ENCODE results near the gene CENPM.

Gene CENPM

DNA sequence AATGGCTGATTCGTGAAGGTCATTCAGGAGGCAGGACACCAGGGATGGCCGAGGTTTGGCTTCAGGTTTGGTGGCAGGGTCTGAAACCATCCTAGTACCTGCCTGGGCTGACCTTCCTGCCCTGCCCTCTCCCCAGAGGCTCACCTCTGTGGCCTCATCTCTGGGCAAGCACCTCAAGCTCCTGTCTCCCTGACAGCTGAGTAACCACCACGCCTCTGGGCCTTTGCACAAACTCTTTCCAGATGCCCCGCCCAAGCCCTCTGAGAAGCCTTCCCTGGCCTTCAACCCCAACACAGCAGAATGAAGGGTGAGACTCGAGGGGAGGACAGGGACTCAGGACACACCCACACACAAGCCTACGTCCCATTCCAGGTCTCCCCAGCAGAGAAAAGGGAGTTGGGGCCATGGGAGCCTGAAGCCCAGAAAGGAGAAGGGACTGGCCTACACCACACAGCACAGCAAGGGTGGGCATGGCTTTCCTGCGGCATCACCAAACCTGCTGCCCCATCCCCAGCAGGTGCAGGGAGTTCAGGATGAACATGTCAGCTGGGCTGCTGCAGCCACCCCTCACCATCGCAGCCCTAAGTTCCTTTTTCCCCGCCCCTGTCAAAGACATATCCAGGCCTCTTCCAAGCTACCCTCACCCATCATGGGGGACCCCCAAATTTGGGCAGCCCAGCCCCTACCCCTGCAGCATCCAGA lies 34.5 kb downstream of the CENPM start:
- DNase-seq: no peak

DNA sequence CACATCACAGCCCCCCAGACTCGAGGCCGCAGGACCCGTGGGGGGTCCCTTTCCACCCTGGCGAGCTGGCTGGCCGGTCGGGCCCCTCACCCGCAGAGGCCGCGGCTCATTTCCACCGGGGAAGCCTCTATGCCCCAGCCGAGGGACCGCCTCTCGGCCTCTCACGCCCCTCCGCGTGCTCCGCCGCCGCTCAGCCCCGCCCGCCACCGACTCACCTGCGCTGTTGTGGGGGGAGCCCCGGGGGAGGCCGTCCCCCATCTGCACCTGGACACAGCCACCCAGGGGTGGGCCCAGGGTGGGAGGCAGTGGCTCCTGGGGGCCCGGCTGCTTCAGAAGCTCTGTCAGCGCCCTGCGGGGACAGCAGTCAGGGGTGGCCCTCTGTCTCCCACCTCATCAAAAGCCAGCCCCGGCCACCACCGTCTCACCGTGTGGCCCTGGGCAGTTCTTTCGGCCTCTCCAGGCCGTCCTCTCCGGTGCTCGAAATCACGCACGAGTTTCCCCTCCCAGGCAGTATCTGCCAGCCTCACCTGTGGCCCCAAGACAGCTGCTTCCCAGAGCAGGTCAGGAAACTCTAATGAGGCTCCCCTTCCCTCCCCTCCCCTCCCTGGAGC lies 35.8 kb downstream of the CENPM start:
- DNase-seq: no peak

DNA sequence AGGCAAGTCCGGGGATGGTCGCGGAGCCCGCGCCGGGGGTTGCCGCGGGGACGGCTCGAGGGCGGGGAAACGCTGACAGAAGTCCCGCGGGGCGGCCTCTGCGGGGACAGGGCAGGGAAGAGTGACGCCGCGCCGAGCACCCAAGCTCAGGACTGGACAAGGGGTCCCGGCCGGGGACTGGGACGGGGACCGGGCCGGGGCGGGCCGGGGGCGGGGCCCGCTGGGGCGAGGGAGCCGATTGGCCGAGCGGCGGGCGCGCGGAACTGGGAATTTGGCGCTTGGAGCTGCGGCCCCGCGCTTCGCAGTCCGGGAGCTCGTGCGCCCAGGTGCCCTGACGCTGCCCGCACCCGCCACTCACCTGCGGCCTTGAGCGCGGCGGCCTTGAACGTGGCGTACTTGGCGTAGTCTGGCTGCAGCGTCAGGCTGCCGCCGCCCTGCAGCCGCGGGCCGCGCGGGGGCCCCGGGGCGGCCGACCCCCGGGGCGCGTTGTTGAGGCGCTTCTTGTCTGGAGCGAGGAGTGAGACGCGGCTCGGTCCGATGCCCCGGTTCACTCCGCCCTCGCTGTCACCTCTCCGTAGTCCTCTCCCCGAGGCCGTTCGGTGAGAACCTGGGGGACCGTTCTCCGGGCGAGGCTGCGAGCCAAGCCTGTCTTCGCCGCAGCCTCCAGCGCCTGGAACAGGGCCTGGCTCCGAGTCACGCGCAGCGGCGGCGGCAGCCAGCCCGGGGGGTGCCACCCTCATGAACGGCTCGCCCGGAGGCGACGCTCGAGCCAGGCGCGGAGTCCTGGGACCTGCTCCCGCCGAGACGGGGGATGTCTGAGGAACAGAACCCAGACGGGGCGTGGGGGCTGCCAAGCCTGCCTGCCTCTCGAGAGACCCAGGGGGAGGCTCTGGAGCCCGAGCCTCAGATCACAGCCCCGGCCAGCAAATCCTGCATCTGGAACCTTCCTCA lies 36.6 kb downstream of the CENPM start:
- DNase-seq: no peak

DNA sequence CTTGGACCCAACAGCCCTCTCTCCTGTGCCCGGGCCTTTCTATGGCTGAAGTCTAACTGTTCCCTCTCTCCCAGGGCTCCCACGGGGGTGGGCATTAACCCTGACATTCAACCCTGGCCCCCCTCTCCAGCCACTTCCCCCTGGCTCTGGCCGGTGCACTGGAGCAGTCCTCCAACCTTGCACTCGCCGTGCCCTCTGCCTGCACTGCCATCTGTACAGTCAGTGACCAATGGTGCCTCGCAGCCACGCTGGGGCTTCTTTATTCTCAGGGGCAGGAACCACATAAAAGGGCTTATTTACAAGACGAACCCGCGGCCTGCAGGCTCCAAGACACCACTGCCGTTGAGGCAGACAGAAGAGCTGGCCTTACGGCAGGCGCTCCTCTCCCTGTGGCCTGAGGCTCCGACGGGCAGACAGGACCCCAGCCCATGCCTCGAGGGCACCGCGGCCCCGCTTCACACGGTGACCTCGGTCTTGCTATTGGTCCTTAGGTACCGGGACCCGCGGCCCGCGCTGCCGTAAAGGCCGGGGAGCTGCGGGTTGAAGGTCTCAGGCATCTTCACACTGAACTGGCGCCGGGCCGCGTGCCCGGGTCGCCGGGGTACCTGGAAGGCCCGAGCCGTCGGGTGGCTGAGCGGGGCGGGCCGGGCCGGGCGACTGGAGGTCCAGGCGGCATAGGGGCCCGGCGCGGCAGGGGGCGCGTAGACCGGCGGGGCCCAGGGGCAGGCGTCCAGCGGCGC lies 37.5 kb downstream of the CENPM start:
- DNase-seq: no peak

DNA sequence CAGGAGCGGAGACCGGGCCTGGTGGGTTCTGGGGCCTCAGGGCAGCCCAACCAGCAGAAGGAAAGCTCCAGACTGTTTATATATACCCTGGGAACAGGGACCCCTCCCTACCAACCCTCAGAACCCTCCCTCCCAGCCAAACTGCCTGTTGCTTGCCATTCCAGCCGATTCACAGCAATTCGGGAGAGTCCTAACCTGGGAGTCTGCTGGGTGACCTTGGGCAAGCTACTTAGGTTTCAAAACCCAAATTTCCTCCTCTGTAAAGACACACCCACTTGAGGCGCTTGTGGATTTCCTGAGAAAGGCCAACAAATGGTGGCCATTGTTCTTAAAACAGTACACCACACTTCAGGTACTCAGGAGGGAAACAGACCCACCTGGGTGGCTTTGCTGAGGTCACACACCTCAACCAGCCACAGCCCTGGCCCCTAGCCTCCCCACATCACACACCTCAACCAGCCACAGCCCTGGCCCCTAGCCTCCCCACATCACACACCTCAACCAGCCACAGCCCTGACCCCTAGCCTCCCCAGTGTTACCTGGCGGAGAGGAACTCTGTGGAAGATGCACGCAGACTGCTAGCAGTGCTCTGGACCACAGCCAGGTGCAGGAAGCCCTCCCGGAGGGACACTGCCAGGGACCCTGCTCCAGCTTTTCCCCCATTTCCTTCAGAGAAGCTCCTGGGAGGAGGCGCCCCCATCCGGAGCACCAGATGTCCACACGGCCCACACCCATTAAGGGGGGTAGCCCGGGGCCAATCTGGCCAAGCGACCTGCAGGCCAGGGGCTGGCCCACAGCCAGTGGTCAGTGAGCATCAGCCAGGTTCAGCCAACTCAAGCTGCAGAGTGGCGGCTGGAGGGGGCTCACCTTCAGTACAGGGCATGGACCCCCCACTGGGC lies 38.3 kb downstream of the CENPM start:
- DNase-seq: no peak

DNA sequence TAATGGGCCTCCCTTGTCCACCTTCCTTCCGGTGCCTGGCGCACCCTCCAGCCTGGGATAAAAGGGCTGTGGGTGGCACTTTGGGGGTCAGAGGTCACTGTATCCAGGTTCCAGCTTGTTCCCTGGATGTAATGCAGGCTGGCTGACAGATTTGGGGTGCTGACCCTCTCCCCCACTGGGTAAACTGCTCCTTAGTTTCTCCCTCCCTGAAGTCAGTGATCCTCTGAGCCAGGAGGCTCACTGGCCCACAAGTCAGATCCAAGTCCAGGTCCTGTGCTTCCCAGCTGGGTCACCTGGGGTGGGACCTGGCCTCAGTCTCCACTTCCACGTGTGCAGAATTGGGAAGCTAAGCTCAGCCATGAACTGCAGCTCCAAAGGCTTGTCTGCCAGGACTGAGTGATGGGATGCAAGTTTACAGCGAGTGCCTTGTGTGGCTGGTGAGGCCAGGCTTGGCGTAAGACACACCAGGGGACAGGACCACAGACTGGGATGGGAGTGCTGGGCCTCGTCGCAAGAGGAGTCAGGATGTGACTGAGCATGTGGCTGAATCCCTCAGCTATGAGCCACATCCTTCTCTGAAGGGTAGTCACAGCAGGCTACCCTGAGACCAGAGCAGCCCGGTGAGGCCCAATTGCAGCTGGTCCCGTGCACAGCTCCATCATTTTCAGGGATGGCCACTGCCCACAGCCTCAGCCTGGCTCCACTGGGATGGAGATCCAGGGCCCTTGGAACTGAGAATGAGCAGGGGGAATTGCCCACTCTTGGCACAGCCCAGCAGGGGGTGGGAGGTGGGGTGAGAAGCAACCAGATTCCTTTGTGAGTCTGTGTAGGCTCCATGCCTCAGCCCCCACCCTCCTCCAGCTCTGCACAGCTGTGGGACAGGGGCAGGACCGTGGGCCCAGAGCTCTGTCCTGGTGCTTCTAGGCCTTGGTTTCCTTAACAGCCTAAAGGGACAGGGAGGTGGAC lies 39.2 kb downstream of the CENPM start:
- no peak for DNase-seq

DNA sequence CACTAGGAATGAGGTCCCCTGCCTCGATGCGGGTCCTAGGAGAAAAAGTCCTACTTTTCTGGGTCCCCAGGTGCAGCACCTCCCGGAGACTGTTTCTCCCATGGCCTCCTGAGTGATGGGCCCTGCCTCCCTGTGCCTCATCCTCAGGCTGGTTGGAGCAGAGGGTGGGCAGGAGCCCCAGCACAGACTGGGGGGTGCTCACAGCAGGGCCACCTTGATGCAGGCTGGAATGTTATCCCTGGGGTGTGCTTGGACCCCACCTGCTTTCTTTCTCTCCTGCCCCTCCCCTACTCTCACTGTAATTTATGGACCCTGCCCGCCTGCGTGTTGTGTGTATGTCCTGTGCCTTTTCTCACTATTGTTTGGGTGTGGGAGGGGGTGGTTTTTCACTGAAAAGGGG lies 40.1 kb downstream of the CENPM start:
- no peak for DNase-seq

DNA sequence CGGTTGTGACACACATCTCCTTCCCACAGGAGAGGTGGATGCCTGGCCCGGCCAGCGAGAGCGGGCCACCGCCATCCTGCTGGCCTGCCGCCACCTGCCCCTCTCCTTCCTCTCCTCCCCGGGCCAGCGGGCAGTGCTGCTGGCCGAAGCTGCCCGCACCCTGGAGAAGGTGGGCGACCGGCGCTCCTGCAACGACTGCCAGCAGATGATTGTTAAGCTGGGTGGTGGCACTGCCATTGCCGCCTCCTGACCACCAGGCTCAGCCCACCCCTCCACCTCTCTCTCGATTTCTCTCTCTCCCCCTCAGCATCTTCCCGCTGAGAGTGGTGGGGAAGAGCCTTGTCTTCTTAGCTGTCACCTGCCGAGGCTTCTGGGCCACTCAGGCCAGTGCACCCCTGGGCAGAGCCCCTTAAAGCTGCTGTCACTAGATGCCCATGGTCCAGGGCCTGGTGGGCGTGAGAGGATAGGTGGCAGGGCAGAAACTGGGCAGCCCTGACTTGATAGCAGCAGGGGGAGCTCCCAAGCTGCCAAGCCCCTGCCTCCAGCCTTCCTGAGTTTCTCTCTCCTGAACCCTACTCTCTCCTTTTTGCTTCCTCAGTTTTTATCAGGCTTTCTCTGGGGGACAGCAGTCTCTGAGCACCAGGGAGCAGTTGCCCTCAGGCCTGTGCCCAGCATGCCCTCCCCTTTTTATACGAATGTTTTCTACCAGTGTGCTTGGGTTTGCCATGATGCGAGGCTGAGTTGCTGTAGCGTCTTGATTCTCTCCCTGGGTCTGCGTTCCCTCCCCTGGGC lies 41.3 kb downstream of the CENPM start:
- DNase-seq: no peak

DNA sequence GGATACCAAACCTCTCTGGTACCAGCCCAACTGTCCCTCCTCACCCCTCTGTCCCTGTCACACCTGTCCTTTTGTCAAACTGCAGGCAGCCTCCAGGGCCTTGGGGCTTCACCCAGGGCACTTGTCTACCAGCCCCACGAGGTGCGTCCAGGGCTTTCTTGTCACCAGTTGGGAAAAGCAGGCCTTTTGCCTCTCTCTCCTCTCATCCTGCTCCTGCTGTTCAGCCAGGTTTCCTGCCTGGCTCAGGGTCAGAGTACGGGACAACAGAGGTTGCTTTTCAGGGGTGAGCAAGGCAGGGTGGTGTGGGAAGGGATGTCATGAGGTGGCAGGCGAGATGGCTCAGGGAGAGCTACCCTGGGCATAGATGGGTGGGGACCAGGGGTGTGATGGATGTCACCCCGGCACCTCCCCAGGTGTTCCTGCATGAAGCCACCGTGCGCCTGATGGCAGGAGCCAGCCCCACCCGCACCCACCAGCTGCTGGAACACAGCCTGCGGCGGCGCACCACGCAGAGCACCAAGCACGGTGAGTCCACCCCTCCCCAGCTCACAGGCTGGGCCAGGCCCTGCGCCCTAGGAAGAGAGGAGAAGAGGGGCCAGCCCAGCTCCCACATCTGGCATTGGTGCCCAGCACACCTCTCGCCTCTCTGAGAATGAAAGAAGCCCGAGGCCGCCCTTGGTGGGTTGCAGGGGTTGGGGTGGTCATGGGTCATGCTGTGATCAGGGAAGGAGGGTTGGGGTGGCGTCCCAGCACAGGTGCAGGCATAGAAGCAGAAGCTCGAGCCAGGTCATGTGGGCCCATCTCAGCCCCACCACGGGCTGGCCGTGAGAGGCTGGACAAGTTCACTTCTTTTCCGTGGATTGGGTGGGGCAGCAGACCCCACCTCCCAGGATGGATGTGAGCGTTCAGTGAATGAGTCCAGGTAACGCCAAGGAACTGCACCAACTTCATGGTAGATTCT lies 42.2 kb downstream of the CENPM start:
- DNase-seq: no peak

DNA sequence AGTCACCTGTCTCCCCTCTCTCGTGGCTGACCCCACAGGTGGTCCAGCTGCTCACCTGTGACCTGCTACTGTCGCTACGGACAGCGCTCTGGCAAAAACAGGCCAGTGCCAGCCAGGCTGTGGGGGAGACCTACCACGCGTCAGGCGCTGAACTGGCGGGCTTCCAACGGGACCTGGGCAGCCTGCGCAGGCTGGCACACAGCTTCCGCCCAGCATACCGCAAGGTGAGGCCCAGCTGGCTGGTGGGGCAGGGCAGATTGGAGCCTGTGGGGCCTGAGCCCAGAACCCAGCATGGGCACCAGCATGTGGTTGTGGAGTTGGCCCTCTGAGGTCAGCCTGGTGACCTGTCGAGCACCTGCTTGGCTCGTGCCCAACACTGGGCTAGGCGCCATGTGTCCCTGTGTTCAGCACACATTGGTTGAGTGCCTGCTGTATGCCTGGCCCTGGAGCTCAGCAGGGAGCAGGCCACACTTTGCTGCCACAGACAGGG lies 44.0 kb downstream of the CENPM start:
- no peak for DNase-seq

DNA sequence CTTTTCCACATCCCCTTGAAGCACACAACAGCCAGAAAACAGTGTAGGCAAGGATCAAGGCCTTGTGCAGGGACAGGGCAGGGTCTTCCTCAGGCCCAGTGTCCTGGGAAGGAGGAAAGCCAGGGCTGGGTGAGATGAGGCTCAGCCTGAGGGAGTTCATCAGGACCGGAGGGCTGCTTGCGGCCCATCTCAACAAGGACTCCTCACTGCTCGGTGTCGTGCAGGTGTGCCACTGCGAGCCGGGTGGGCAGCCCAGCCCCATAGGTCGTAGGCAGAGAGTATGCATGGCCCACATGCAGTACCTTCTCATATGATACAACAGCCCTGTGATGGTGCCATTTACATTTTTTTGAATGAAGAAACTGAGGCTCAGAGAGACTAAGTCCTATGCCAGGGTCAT lies 44.9 kb downstream of the CENPM start:
- no peak for DNase-seq

DNA sequence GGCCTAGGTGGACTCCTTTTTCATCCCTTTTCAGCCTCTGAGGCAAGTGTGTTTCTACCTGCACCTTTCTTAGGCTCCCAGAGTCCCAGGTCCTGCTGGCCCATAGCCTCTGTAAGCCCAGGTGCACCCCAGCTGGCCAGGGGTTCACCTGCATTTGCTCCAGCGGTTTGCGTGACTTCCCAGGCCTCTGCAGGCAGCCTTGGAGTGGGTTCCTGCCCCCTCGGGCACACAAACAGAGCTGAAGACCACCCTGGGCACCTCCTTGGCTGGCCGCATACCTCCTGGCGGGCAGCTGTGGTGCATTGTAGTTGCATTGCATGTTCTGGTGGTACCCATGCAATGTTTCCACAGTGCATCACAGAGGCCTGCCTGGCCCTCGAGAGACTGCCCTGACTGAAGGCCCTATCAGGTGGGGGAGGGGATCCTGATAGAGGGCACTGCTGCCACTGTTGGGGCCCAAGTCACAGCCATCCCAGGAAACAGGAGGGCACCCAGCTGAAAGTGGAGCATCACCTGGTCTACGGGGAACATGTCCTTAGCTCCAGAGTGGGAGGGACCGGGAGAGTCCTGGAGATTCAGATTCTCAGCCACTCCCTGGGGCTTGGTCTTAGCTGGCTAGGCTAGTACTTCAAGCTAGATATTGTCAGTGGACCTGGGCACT lies 46.2 kb downstream of the CENPM start:
- no peak for DNase-seq

DNA sequence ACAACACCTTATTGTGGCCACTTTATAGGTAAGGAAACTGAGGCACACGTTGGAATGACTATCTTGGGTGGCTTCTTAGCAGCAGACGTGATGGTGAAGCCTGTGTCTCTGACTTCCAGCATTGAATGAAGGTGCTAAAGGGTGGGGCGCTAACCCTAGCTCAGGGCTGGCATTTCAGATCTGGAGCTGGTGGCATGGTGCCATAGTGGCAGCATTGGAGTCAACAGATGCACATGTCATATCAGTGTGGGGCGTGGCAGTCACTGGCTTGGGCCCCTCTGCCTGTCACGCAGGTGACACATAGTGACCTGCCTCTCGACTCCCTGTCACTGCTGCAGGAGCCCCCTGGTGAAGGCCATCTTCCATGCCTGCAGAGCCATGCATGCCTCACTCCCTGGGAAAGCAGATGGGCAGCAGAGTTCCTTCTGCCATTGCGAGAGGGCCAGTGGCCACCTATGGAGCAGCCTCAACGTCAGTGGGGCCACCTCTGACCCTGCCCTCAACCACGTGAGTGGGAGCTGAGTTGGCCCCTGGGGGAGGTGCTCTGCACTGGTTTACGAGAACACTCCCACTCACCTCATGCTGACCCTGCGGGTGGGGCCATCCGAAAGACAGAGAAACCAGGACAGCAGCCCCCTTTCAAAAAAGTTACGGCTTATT lies 46.8 kb downstream of the CENPM start:
- no peak for DNase-seq

DNA sequence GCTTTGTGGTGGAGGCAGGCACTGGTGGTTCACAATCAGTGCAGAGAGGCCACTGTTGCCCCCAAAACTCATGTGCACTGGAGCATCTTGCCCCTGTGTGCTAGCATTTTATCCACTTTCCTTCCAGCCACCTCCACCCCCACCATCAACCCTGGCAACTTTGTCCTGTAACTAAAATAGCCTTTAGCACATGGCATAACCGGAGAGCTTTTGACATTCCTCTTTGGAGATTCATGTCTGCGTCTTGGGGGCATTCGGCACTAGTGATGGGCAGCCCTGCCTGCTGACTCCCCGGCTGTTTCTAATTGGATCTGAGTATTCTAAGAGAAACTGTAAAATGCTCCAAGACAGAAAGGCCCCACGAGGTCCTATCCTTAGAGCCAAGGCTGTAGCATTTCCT lies 47.8 kb downstream of the CENPM start:
- DNase-seq: no peak

DNA sequence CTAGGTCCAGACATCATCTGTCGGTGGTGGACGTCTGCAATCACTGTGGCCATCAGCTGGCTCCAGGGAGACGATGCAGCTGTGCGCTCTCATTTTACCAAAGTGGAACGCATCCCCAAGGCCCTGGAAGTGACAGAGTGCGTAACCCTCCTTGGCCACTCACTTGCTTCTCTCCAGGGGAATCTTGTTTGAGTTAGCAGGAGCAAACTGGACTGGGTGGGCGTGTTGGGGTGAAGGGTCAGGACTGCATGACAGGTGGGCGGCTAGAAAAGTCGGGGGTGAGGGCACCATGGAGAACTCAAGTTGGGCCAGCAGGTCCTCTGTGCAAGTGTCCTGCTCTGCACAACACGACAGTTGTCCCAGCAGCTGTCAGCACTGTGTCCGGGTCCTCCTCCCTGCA lies 48.3 kb downstream of the CENPM start:
- DNase-seq: no peak

DNA sequence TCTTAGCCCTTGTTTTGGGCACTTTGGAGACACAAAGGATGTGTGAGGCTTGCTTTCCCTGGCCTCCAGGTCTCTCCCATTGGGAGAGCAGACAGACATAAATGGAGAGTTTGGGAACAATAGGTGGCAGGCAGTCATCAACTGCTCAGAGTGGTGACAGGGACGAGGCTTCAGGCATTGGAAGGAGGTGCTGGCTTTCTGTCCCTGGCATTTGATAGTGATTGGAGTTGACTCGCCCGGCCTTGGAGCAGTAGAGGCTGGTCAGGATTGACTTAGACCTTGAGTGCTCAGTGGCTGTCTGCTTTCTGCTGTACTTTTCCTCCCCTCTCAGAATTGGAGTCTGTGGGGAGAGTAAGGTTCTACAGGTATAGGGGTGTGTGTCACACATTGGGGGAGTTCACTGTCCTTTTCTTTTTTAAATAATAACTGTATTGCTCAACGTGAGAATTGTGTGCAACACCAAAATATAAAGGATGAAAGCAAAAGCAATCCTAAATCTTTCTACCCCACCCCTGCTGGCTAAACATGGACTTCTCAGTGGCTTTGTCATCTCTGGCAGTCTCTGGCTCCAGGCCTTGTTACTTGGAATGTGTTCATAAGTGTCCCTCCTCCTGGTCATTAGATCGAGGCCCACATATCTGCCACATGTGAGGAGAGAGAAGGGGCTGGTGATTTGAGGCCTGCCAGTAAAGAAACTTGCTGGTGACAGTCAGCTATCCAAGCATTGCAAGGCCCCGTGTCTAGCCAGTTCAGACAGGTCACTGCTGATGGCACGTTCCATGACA lies 53.2 kb downstream of the CENPM start:
- no peak for DNase-seq

DNA sequence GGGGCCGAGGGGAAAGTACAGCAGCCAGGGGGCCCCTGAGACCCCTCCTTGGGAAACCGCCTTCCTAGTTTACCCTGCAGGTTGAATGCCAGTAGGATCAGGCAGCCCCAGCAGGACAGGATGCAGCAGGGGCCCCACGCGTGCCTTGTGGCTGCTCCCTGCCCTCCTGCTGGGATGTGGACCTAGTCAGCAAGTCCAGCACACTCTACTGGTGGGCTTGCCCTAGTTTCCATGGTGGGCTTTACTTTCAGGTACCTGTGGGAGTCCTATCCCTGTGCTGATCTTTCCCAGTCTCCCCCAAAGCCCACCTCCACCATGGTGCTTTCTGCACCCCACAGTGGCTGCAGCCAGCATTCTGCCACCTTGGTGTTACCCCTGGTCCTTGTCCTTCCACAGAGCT lies 54.2 kb downstream of the CENPM start:
- no peak for DNase-seq
